GM18867 (cell line): ENCODE measurements around the gene CYYR1.
"Not testable (repeated sequence)": the region's sequence is repeated elsewhere in the genome, so short reads cannot be mapped to it uniquely, and the experiment has no call there.

Source experiments
- ATAC-seq: cut with Tn5 transposase; IDR thresholded peaks from one replicate; pipeline ENCODE4 v1.9.1; 2021; ENCODE audit warnings: mild to moderate bottlenecking, moderate library complexity; ENCODE audit not compliant: unreplicated experiment

CYYR1 gene

DNA sequence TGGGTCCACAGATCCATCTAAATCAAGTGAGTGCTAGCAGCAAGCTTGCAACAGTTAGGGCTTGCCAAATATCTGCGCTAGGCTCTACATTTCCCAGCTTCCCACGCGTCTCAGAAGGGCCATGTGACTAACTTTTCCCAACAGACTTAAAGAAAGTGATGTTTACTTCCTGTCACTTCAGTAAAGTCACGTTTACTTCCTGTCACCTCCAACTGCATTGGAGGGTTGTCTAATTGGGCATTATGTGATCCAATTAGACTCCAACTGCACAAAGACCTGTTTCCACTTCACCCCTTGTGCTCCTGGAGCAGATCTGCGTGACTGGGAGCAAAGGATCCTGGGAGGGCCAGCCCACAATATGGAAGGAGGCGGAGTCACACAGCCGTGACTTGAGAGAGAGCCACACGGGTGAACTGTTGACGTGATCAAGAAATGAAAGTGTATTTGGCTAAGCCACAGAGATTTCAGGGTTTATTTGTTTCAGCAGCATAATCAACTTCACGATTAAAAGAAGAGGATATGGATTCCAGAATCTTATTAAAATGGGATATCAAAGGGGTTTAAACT is 77.7 kb downstream of the CYYR1 start:
- no peak for ATAC-seq

DNA sequence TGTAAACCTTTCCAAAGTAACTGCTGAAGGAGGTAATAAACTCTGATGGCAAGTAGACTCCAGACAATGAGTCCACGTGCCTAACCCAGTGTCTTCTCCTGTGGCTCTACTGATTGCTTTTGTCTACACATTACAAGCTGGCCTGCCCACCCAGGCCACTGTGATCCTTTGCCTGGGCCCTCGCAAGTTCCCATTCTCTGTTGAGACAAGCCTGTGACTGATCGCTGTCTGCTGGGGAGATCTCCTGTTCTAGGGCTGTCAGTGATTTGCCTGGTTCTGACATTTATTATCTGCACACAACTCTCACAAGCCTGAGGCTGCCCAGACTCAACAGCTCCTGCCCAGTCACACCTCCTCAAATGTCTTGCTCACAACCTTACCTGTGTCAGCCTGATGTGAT is 81.4 kb downstream of the CYYR1 start:
- no peak for ATAC-seq

DNA sequence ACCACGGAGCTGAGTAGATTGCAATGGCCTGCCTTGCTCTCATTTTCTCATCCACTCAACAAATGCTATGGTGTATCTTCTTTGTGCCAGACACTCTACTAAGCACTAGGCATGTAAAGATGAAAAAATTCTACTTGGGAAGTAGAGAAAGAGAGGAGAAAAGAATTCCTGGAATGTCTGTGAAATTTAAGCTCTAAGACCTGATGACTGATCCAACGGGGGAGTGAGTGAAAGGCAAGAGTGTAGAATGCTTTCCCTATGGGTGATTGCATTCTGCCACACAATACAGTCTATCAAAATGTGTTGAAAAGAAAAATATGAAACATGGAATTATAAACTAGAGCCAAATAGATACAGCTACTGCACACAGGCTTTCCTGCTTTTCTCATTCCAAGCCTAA is 82.3 kb downstream of the CYYR1 start:
- ATAC-seq = no peak

DNA sequence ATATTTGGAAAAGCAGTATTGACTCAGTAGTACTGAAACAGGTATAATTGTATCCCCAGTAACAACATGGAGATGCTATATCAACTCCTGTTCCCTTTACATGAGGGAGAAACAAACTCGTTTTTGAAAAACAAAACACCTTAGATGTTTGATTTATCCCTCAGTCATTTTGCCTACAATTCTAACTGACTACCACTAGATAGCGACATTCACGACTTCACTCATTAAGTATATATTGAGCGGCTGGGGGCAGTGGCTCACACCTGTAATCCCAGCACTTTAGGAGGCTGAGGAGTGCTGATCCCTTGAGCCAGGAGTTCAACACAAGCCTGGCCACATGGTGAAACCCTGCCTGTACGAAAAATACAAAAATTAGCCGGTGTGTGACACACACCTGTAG is 83.3 kb downstream of the CYYR1 start:
- no peak for ATAC-seq

DNA sequence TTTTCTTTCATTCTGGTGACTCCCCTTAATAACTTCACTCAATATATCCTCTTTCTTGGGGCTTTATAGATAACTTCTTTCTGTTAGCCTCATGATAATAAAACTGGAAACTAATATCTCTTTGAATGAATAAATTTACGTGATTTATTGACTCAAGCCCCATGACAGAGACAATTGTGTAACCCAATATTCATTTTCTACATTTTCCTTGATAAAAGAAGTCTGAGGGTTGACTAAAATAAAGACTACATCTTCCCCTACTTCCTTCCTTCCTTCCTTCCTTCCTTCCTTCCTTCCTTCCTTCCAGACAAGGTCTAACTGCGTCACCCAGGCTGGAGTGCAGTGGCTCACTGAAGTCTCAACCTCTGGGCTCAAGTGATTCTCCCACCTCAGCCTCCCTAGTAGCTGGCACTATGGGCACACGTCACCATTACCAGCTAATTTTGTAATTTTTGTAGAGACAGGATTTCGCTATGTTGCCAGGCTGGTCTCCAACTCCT is 85.1 kb downstream of the CYYR1 start:
- no peak for ATAC-seq

DNA sequence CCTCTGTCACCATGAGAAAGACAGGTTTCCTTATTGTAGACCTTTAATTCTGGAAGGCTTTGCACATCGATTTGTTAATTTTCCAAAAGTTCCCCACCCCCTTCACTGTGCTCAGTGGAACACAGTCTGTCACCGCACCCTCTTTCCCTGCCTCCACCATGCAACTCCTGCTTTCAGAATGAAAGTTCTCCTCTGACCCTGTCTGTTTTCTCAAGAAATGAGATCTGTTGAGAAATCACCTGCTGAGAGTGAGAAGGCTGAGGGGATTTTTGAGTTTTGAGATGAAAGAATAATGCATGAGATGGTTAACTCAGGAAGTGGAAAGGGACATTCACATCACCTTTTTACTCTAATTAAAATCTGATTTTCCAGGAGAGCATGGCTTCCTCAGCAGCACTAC is 99.6 kb downstream of the CYYR1 start:
- ATAC-seq = no peak

DNA sequence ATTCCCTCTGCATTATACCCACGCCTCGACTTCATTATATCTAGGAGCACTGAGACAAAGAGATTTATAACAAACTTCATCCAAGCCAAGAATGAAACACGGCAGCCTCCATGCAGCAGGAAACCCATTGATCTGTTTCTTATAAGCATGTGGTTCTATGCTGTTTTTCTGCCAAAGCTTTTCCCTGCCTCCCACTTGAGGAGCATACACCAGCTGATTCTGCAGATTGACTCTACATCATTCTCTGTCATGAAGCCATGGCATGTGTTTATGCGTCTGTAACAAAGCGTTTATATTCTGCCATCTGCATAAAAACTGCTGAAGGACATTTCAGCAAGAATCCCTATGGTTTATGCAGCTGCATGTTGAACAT is 102.0 kb downstream of the CYYR1 start:
- no peak for ATAC-seq

DNA sequence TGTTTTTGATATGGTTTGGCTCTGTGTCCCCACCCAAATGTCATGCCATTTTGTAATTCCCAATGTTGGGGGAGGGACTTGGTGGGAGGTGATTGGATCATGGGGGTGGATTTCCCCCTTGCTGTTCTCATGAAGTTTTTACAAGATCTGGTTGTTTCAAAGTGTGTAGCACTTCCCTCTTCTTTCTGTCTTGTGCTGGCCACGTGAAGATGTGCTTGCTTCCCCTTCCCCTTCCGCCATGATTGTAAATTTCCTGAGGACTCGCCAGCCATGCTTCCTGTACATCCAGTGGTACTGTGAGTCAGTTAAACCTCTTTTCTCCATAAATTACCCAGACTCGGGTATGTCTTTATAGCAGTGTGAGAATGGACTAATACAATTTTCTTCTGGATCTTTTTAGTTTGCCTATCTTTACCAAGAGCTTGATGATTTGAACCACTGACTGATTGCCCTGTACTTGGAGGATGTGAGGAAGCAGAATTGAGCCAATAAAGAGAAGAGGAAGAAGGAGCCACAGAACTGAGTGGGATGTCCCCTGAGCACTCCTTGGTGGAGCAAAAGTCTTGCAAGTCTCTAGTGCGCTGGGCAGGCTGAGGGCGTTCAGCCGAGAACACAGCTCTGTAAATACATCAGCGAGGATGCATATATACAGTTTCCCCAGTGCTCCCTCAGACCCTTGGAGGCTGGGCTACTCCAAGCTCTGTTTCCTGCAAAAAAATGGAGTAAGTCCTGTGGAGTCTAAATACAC is 102.6 kb downstream of the CYYR1 start:
- ATAC-seq = no peak

DNA sequence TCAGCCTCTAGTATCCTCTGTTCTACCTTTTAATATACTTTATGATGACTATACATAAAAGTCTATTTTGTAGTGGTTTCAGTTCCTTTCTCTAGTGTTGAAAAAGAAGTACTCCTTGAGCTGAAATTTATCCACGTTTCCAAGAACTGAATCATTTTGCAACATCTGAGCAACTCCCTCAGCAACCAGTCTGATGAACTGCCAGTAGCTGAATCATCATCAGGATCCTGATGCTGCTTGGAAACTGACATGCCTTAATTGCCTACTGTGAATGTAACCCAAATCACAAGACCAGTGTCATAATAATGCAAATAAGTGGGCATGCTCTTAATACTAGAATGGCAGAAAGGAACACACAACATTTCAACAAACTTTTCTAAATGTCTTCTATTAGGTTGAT is 103.3 kb downstream of the CYYR1 start:
- ATAC-seq = no peak

DNA sequence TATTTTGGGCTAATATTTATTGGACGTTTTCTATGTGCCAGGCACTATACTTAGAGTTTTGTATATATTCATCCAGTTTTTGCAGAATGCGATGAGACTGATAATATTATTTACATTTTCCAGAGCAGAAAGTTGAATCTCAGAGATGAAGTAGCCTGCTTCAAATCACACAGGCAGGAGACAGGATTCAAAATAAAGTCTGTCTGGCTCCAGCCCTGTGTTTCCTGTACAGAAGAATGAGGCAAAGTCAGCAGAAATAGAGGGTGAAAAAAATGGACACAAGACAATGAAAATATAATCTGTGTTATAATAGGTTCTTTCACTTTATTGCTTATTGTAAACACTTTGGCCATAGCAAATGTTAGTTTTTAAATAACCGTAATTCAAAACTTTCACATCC is 107.2 kb downstream of the CYYR1 start:
- ATAC-seq = no peak

DNA sequence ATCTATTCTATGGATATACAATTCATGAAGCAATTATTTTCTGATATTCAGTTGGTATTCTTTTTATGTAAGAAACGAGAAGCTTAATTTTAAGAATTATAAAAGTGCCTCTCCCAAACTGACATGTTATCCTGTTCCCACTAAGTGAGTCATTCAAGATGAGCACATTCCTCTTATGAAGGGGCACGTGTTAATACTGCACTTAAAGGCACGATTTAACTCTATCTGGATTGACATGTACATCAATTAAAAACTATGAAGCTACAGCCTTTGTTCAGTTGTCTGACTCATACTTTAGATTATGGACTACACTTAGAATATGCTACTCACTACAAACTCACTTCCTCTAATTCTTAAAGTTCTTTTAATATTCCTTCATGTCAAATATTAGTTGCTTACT is 111.6 kb downstream of the CYYR1 start:
- ATAC-seq = no peak

DNA sequence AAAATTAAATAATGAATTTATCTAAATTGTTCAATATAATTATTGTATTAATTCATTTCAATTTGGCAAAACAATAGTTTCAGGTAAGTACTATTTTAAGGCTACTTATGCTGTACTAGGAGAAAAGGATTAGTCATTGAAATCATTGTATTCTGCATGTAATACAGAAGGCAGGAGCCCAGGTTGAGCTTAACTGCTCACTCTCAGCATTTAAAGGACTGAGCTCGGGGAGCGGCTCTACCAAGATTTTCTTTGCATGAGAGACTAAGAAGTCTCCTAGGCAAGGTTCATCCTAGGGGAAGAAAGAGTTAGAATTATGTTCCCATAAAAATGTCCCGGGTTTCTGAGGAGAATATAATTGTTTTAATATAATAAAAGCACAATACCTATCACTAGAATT is 112.5 kb downstream of the CYYR1 start:
- ATAC-seq = no peak

DNA sequence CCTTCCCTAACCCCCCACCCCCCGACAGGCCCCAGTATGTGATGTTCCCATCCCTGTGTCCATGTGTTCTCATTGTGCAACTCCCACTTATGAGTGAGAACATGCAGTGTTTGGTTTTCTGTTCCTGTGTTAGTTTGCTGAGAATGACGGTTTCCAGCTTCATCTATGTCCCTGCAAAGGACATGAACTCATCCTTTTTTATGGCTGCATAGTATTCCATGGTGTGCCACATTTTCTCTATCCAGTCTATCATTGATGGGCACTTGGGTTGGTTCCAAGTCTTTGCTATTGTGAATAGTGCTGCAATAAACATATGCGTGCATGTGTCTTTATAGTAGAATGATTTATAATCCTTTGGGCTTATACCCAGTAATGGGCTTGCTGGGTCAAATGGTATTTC is 114.2 kb downstream of the CYYR1 start:
- ATAC-seq = not testable (repeated sequence)

DNA sequence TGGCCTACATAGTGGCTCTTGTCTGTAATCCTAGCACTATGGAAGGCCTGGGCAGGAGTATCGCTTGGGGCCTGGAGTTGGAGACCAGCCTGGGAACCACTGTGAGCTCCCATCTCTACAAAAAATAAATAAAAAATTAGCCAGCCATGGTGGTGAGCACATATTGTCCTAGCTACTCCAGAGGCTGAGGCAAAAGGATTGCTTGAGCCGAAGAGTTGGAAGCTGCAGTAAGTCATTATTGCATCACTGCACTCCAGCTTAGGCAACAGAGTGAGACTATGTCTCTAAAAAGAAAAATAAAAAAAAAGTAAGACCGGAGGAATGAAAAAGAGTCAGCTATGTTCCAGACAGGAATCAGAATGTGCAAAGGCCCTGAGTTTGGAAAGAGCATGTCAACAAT is 115.3 kb downstream of the CYYR1 start:
- no peak for ATAC-seq

DNA sequence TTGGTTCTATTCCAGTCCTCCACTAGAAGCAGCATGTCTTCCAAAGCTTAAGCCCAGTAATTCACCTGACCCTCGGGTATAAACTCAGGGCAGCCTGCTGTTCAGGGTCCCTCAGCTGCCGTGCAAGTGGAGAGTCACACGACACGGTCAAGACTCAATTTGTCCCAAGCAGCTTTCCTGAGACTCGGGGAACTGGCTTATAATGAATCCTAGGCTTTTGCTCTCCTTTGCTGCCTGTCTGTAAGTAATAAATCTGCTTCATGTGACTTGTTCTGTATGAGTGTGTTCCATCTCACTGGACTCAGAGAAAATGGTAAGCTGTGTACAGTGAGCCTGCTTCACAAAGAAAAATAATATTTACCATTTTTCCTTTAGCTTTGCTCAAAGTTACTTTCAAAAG is 119.8 kb downstream of the CYYR1 start:
- no peak for ATAC-seq

DNA sequence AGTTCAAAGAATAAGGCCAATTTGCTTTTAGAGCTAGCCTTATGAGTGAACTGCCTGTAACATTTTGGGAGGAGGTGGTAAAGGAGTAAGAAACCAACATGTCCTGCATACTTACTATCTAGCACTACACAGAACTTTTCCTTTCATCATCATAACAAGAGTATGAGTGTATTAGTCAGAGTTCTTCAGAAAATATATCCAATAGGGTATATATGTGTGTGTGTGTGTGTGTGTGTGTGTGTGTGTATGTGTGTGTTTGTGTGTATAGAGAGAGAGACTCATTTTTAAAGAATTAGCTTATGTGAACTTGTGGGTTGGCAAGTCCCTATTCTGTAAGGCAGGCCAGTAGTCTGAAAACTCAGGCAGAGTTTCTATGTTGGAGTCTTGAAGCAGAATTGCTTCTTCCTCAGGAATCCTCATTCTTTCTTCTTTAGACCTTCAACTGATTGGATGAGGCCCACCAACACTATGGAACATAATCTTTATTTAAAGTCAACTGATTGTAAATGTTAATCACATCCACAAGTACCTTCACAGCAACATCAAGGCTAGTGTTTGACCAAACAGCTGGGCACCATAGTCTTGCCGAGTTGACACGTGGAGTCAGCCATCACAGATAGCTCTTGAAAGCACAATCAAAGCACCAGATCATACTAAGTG is 121.9 kb downstream of the CYYR1 start:
- no peak for ATAC-seq

DNA sequence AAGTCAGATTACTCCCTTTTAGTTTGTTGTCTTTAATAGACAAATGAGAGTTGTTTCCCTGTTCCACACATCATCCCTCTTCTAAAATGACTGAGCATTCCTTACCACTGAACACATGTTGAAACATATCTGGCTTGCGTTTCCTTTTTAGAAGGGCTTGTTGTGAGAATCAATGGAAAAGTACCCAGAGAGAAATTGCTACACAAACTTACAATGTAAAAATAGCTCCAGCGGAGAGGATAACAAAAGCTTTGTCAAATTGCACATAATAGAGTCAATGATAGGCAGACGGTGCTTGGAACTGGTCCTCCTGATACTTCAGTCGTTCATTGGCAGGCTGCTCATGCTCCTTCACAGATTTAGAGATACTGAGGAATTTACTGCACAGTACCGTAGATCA is 123.9 kb downstream of the CYYR1 start:
- no peak for ATAC-seq

DNA sequence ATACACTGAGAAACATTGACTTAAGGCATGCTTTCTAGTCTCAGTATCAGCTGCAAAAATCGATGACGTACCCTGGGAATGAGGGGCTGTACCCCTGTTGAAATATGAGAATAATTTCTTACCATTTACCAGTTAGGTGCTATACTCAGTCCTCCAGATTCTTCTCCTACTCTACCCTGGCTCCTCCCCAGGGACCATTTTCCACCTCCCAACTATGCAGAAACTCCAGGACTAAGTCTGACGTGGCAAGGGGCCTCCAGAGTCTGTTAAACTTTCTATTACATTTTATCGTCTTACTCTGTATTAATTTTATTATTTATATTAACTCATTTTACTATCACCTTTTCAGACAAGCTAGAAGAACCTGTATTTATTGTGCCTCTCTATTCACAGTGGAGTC is 124.3 kb downstream of the CYYR1 start:
- no peak for ATAC-seq

DNA sequence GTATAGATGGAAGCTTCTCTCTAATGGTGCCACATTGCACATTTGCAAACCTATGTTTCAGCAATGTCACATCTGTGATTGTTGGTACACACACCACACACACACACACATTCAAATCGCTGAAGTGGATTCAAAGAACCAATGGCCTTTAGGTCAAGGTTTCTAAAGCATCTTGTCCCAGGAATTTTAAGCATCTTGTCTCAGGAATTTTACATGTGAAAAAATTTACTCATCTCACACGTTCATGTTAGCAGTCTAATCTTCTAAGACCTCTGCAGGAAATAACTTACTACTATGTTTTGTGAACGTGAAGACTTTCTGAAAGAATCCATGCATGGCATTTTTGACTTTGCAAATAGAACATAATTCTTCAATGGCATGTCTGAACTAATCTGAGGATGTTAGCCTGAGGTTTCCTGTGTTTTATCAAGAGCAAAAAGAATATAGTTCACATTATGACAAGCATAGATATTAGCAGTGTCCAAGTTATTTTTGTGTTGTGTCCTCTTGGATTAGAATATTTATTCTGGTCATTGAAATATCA is 125.1 kb downstream of the CYYR1 start:
- no peak for ATAC-seq

DNA sequence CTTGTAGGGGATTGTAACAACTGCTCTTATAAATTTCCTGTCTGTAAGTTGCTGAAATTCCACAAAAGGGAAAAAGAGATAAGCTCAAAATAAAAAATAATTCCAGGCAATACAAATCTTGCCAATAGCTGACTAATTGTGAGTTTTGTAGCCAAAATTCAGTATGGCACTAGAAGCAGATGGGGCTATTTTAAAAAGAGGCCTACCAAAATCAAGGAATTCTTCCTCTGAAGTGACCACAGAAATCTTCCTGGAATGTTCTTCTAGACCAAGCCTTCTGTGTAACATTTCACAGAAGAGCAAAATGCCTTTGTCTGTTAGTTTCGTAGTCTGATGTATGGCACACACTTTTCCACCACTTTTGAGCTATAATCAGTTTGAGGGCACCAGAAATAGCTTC is 127.6 kb downstream of the CYYR1 start:
- ATAC-seq = no peak

DNA sequence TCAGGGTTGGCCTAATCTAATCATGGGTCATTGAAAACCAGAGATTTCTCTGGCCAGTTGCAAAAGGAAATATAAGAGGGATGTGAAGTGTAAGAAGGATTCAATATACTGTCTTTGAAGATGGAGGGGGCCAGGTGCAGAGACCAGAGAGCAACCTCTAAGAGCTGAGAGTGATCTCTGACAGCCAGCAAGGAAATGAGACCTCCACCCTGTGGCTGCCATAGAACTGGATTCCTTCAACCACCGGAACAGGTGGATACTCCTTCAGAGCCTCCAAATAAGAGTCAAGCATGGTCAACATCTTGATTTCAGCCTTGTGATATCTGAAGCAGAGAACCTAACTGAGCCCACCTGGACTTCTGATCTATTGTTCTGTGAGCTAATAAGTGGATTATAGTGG is 128.4 kb downstream of the CYYR1 start:
- ATAC-seq = no peak

DNA sequence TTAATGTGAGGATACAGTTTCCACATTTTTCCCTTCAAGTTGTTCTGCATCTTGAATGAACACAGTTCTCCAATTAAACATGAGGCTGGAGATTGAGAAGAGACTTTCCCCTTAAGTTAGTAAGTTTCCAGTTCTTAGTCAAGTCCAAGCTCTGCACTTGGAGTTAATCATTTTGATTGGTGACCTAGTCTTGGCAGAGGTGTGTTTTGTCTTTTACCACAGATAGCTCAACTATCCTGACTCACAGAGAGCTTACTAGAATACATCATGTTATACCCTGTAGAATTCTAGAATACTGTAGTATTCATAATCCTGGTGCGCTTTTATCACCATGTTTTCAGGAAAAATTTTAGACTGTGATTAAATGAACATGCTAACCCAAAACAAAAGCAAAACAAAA is 129.2 kb downstream of the CYYR1 start:
- no peak for ATAC-seq
